ENCODE data around the gene SKAP2. TPM values are rescaled to one million over a fixed set of nuclear protein-coding genes. Genes with fewer than 3 reads are reported as not detected.

The SKAP2 gene
- total RNA-seq, 6 donors from 2014 or later = 21.7 to 57.2 (median 32.6) TPM

GRCh38 chr7:26655781-26656180 lies 208.6 kb downstream of the SKAP2 start:
- no peaks in the 10 kb centered on the region for H3K9me3 ChIP-seq
- TF ChIP-seq EP300 (IDR thresholded peaks at IDR 0.05) = no peak
- TF ChIP-seq POLR2A (IDR thresholded peaks at IDR 0.05) = no peak
- no peak for TF ChIP-seq POLR2AphosphoS5 (IDR thresholded peaks at IDR 0.05)
- TF ChIP-seq CTCF (IDR thresholded peaks at IDR 0.05) = no peak
- H3K27ac ChIP-seq = no peak overlapping the region
- H3K4me3 ChIP-seq = no peak overlapping the region
- no peaks in the 10 kb centered on the region for H3K27me3 ChIP-seq
- peaks cover 0 to 8% (median 4%) of the 10 kb centered on the region in 4 donors for H3K4me1 ChIP-seq
- H3K36me3 ChIP-seq = no peaks in the 10 kb centered on the region
- WGBS, 2 donors = 87 to 93% methylated on average over 2 of the region's 2 CpGs
- DNase-seq (no peak), ATAC-seq (ENCODE audit: low FRiP score in 2 of 2) (no peak)

- no peaks in the 10 kb centered on the region for H3K27me3 ChIP-seq
- H3K9me3 ChIP-seq = no peaks in the 10 kb centered on the region
- H3K4me3 ChIP-seq = no peak overlapping the region
- no peaks in the 10 kb centered on the region for H3K36me3 ChIP-seq
- ATAC-seq (ENCODE audit: low FRiP score in 2 of 2) (no peak), DNase-seq (no peak)
- no peak overlapping the region for H3K27ac ChIP-seq
- WGBS, 2 donors = 62 to 66% methylated on average over 8 of the region's 8 CpGs
- H3K4me1 ChIP-seq = peaks cover 0 to 8% (median 4%) of the 10 kb centered on the region in 4 donors
- no peak for TF ChIP-seq CTCF (IDR thresholded peaks at IDR 0.05)
- no peak for TF ChIP-seq EP300 (IDR thresholded peaks at IDR 0.05)
- TF ChIP-seq POLR2AphosphoS5 (IDR thresholded peaks at IDR 0.05) = no peak
- no peak for TF ChIP-seq POLR2A (IDR thresholded peaks at IDR 0.05)
Measured at GRCh38 chr7:26653430-26654399, 210.7 kb downstream of the SKAP2 start.

- TF ChIP-seq POLR2AphosphoS5 (IDR thresholded peaks at IDR 0.05) = no peak
- no peak for TF ChIP-seq EP300 (IDR thresholded peaks at IDR 0.05)
- no peak for TF ChIP-seq POLR2A (IDR thresholded peaks at IDR 0.05)
- TF ChIP-seq CTCF (IDR thresholded peaks at IDR 0.05) = no peak
- Histone ChIP-seq H3K36me3 (no peaks in the 10 kb centered on the region), H3K4me1 (peaks cover 0 to 8% (median 4%) of the 10 kb centered on the region in 4 donors), H3K9me3 (no peaks in the 10 kb centered on the region), H3K4me3 (no peak overlapping the region), H3K27ac (no peak overlapping the region), H3K27me3 (no peaks in the 10 kb centered on the region)
- ATAC-seq (ENCODE audit: low FRiP score in 2 of 2) (no peak), DNase-seq (no peak)
- 92 to 93% methylated on average over 8 of the region's 8 CpGs for WGBS, 2 donors
Measured at GRCh38 chr7:26652401-26653100, 211.8 kb downstream of the SKAP2 start.

- Histone ChIP-seq H3K4me3 (no peak overlapping the region), H3K36me3 (no peaks in the 10 kb centered on the region), H3K9me3 (no peaks in the 10 kb centered on the region), H3K4me1 (peaks cover 0 to 8% (median 4%) of the 10 kb centered on the region in 4 donors), H3K27me3 (no peaks in the 10 kb centered on the region), H3K27ac (no peak overlapping the region)
- TF ChIP-seq POLR2A (IDR thresholded peaks at IDR 0.05) (no peak), CTCF (IDR thresholded peaks at IDR 0.05) (no peak), EP300 (IDR thresholded peaks at IDR 0.05) (no peak), POLR2AphosphoS5 (IDR thresholded peaks at IDR 0.05) (no peak)
- ATAC-seq (ENCODE audit: low FRiP score in 2 of 2) (no peak), DNase-seq (no peak)
- WGBS, 2 donors = 80 to 86% methylated on average over 2 of the region's 2 CpGs
Measured at GRCh38 chr7:26650103-26650502, 214.3 kb downstream of the SKAP2 start.
